Adrenal gland (tissue), 12 donors: Measurements from ENCODE around the gene PHOX2A. TPM values are rescaled to one million over a fixed set of nuclear protein-coding genes. Genes with fewer than 3 reads are reported as not detected.

ENCODE experiments used
- DNase-seq, 7 donors: peaks; one replicate each; pipeline ENCODE4 v3.0.0-alpha.2; 2019 to 2020
- H3K27ac ChIP-seq, 5 donors: fragments of 200-600 bp; sonication (generic) in 4 of 5; 1 replicate in 3 of 5; 2 replicates in 2 of 5; pipeline versions ENCODE4 v1.5.1 to v1.8.0; 2016 to 2020; ENCODE audit warnings: mild to moderate bottlenecking in 1 of 5
- H3K27me3 ChIP-seq: fragments of 200-600 bp; 2 replicates; pipeline ENCODE4 v1.8.0; 2021
- H3K36me3 ChIP-seq, 2 donors: fragments of 200-600 bp; replicated peaks in 1 of 2; 1 replicate in 1 of 2; 2 replicates in 1 of 2; pipeline versions ENCODE4 v1.5.1 to v1.8.0; 2018 to 2022
- H3K4me1 ChIP-seq, 2 donors: fragments of 200-600 bp; replicated peaks in 1 of 2; 1 replicate in 1 of 2; 2 replicates in 1 of 2; pipeline versions ENCODE4 v1.5.1 to v1.8.0; 2018 to 2021
- H3K4me3 ChIP-seq, 4 donors: fragments of 200-600 bp; sonication (generic) in 3 of 4; one replicate each; pipeline ENCODE4 v1.5.1; 2016 to 2018
- H3K9me3 ChIP-seq, 3 donors: fragments of 200-600 bp; sonication (generic) in 1 of 3; replicated peaks in 1 of 3; 1 replicate in 2 of 3; 2 replicates in 1 of 3; pipeline versions ENCODE4 v1.5.1 to v1.8.0; 2016 to 2021
- CTCF ChIP-seq, 6 experiments: fragments of 450-650 bp in 4 of 6; fragments of 200-600 bp in 2 of 6; sonication (generic) in 1 of 6; IDR thresholded peaks; 1 replicate in 5 of 6; 2 replicates in 1 of 6; pipeline versions ENCODE4 v1.5.1 to v1.8.0; 2016 to 2021; ENCODE audit warnings: antibody characterized with exemption in 6 of 6, mild to moderate bottlenecking in 2 of 6, moderate library complexity in 1 of 6
- POLR2A ChIP-seq, 2 donors: fragments of 450-650 bp; IDR thresholded peaks; one replicate each; pipeline ENCODE4 v1.6.1; 2017; ENCODE audit warnings: antibody characterized with exemption in 2 of 2, mild to moderate bottlenecking in 2 of 2, moderate library complexity in 1 of 2
- WGBS, 4 donors: extraction: QIAGEN DNeasy Blood & Tissue Kit in 2 of 4; methylation state at CpG; one replicate each; pipeline versions ENCODE4 v1.1.5 to v1.1.7; 2013 to 2017; 5-methylcytosine and 5-hydroxymethylcytosine counted together
- intact Hi-C, 2 donors: fragments of 100-400 bp; cut with DNase I; formaldehyde crosslinking; loops; one replicate each; pipeline versions ENCODE4 v1.14.1 to v1.15.0; 2022 to 2023
- polyA plus RNA-seq, 3 donors: library from polyadenylated mRNA; stranded (reverse); fragments of 200-250 nt in 2 of 3; fragments of 350-450 nt in 1 of 3; fragmentation: Illumina TruSeq in 1 of 3; extraction: RNeasy Lipid Tissue Mini Kit (QIAGEN cat#74804) in 1 of 3; gene quantifications; one replicate each; pipeline ENCODE4 v1.2.3, GENCODE V29; 2013 to 2014
- total RNA-seq, 9 donors: library from RNA; depleted of rRNA in 4 of 9; stranded (reverse); fragments of >200 nt in 4 of 9; fragments of 120-200 nt in 1 of 9; fragmentation: NEBNext Ultra II Directional in 1 of 9; extraction: Animal tissue kit (Norgen Biotek cat#: 25700) in 1 of 9; gene quantifications; one replicate each; pipeline versions ENCODE4 v1.1.0 to v1.2.4, GENCODE V29; 2013 to 2023
- donor health status: healthy with polysubstance abuse.
- donor health status: Bipolar disorder and iron deficiency.
- donor health status: DM: yes; HTN: yes; CAD: no.
- donor health status: DM: no; HTN: no; CAD: no.
- donor health status: DM: no; HTN: no; CAD: no.
- donor health status: DM: yes; HTN: yes; CAD: no.

Gene PHOX2A
- total and polyA plus RNA-seq, 12 donors: 0.32 to 68.9 (median 12.8) TPM; not detected in 3

GRCh38 chr11:72257570-72257969 is 13.6 kb upstream of the PHOX2A start:
- TF ChIP-seq POLR2A (IDR thresholded peaks at IDR 0.05) (no peak), CTCF (IDR thresholded peaks at IDR 0.05) (no peak)
- Histone ChIP-seq H3K27me3 (peaks cover 5% of the 10 kb centered on the region), H3K36me3 (no peaks in the 10 kb centered on the region), H3K4me3 (no peak overlapping the region), H3K27ac (no peak overlapping the region), H3K9me3 (no peaks in the 10 kb centered on the region), H3K4me1 (no peaks in the 10 kb centered on the region)
- DNase-seq: no peak
- intact Hi-C loops: no loop called here
- 79 to 91% (median 86%) methylated on average over 2 of the region's 2 CpGs for WGBS, 4 donors

GRCh38 chr11:72254299-72254993 is 10.5 kb upstream of the PHOX2A start:
- 87 to 95% (median 90%) methylated on average over 4 to 5 of the region's 5 CpGs for WGBS, 4 donors
- intact Hi-C loops: no loop called here

GRCh38 chr11:72253392-72253791 is 9.4 kb upstream of the PHOX2A start:
- H3K4me3 ChIP-seq: no peak overlapping the region
- no peak for TF ChIP-seq POLR2A (IDR thresholded peaks at IDR 0.05)
- TF ChIP-seq CTCF (IDR thresholded peaks at IDR 0.05): no peak
- 84 to 91% (median 90%) methylated on average over 3 of the region's 3 CpGs for WGBS, 4 donors
- no peak overlapping the region for H3K27ac ChIP-seq
- H3K4me1 ChIP-seq: no peaks in the 10 kb centered on the region
- no peak for DNase-seq
- H3K27me3 ChIP-seq: no peaks in the 10 kb centered on the region
- intact Hi-C loops: no loop called here
- H3K9me3 ChIP-seq: no peaks in the 10 kb centered on the region
- H3K36me3 ChIP-seq: no peaks in the 10 kb centered on the region

More at GRCh38 chr11:72254299-72254993, 10.5 kb upstream of the PHOX2A start:
- no peak overlapping the region for H3K27ac ChIP-seq
- H3K36me3 ChIP-seq: no peaks in the 10 kb centered on the region
- TF ChIP-seq CTCF (IDR thresholded peaks at IDR 0.05): no peak
- no peak for TF ChIP-seq POLR2A (IDR thresholded peaks at IDR 0.05)
- H3K27me3 ChIP-seq: no peaks in the 10 kb centered on the region
- H3K4me1 ChIP-seq: no peaks in the 10 kb centered on the region
- no peak overlapping the region for H3K4me3 ChIP-seq
- DNase-seq: no peak
- H3K9me3 ChIP-seq: no peaks in the 10 kb centered on the region

GRCh38 chr11:72251614-72252013 is 7.6 kb upstream of the PHOX2A start:
- TF ChIP-seq CTCF (IDR thresholded peaks at IDR 0.05) (no peak), POLR2A (IDR thresholded peaks at IDR 0.05) (no peak)
- H3K27ac ChIP-seq: no peak overlapping the region
- H3K4me3 ChIP-seq: no peak overlapping the region
- no peaks in the 10 kb centered on the region for H3K4me1 ChIP-seq
- intact Hi-C loops: no loop called here
- no peaks in the 10 kb centered on the region for H3K36me3 ChIP-seq
- WGBS, 4 donors: 78 to 83% (median 81%) methylated on average over 5 of the region's 5 CpGs
- DNase-seq: no peak
- H3K9me3 ChIP-seq: no peaks in the 10 kb centered on the region
- H3K27me3 ChIP-seq: peaks cover 5% of the 10 kb centered on the region
